Astrocyte of the cerebellum (primary cell): ENCODE measurements around the gene WDR88.

Experiments used
- DNase-seq: peaks from one replicate; pipeline ENCODE4 v3.0.0-alpha.2; 2011; ENCODE audit warnings: low read depth
- H3K4me3 ChIP-seq: 2 replicates; pipeline ENCODE4 v1.5.1; 2011; ENCODE audit warnings: mild to moderate bottlenecking, low read depth, low read length, moderate library complexity
- in situ Hi-C: cut with HindIII; loops from 2 replicates; pipeline ENCODE4 v1.10.0; 2017; ENCODE audit warnings: low sequenced_read_pairs
- TF ChIP-seq, protein P1 (sequence below): IDR thresholded peaks from 2 replicates; pipeline ENCODE4 v1.5.1; 2012; ENCODE audit warnings: low read length, low read depth, moderate library complexity, mild to moderate bottlenecking; ENCODE audit errors: missing control alignments

WDR88 gene

GRCh38 chr19:33094436-33095067, 37.4 kb upstream of the WDR88 start:
- no peak for DNase-seq
- TF ChIP-seq, protein P1, sequence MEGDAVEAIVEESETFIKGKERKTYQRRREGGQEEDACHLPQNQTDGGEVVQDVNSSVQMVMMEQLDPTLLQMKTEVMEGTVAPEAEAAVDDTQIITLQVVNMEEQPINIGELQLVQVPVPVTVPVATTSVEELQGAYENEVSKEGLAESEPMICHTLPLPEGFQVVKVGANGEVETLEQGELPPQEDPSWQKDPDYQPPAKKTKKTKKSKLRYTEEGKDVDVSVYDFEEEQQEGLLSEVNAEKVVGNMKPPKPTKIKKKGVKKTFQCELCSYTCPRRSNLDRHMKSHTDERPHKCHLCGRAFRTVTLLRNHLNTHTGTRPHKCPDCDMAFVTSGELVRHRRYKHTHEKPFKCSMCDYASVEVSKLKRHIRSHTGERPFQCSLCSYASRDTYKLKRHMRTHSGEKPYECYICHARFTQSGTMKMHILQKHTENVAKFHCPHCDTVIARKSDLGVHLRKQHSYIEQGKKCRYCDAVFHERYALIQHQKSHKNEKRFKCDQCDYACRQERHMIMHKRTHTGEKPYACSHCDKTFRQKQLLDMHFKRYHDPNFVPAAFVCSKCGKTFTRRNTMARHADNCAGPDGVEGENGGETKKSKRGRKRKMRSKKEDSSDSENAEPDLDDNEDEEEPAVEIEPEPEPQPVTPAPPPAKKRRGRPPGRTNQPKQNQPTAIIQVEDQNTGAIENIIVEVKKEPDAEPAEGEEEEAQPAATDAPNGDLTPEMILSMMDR, result no peak
- no peak overlapping the region for H3K4me3 ChIP-seq
- in situ Hi-C loops, result no loop called here

DNA sequence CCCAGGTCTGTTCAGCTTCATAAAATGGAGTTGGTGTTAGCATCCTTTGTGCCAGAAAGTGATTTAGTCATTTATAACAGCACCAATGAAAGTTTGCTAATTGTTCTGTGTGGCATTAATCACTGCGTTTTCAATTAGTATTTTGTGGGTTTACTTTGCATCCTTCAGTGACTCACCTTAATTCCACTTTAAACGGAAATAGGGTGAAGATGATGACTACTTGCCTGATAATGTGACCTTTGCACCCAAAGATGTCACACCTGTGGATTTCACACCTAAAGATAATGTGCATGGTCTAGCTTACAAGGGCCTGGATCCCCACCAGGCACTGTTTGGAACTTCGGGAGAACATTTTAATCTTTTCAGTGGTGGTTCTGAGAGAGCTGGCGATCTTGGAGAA, 35.9 kb upstream of the WDR88 start:
- TF ChIP-seq, protein P1, result no peak
- in situ Hi-C loops, result no loop called here
- DNase-seq, result no peak
- H3K4me3 ChIP-seq, result no peak overlapping the region

DNA sequence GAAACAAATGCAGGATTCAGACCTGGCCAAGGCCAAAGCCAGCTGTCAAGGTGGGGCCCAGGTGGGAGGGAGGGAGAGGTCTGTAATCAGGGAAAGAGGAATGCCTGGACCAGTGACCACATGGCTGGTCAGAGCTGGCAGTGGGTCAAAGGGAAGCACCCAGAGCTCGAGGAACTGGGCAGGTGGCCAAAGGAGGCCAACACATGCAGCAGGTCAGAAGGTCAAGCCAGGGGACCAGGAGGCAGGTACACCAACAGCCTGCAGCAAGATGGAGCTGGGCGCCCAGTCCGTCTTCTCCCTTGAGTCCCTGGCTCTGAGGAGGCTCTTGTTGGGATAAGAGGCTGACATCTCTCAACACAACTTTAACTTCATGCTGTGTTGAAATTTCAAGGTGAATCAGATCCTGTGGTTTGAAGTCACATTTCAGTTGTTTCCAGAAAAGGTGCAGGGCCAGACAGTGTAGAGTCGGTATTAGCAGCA, 33.8 kb upstream of the WDR88 start:
- TF ChIP-seq, protein P1, result no peak
- DNase-seq, result no peak
- in situ Hi-C loops, result no loop called here
- no peak overlapping the region for H3K4me3 ChIP-seq

GRCh38 chr19:33100894-33101644, 30.8 kb upstream of the WDR88 start:
- H3K4me3 ChIP-seq, result no peak overlapping the region
- TF ChIP-seq, protein P1, result no peak
- in situ Hi-C loops, result no loop called here
- DNase-seq, result no peak

- TF ChIP-seq, protein P1, result no peak
- in situ Hi-C loops, result no loop called here
- H3K4me3 ChIP-seq, result no peak overlapping the region
- DNase-seq, result no peak
Measured at GRCh38 chr19:33102893-33103292, 29.0 kb upstream of the WDR88 start.

- TF ChIP-seq, protein P1, result no peak
- no peak overlapping the region for H3K4me3 ChIP-seq
- in situ Hi-C loops, result no loop called here
- no peak for DNase-seq
Measured at GRCh38 chr19:33108161-33108560, 23.8 kb upstream of the WDR88 start.
